ENCODE measurements around the gene CCDC59. TPM values are rescaled to one million over a fixed set of nuclear protein-coding genes. Genes with fewer than 3 reads are reported as not detected.
"Not testable (repeated sequence)": the region's sequence is repeated elsewhere in the genome, so short reads cannot be mapped to it uniquely, and the experiment has no call there.

CCDC59 gene
- total and polyA plus RNA-seq, 8 donors = 22.7 to 50.8 (median 47.9) TPM

GRCh38 chr12:82363990-82364389 is 5.8 kb upstream of the CCDC59 start:
- intact Hi-C loops (cut with DNase I) = no loop called here
- peaks cover 0 to 3% of the 10 kb centered on the region in 2 donors for H3K9me3 ChIP-seq
- H3K4me3 ChIP-seq = no peak overlapping the region
- no peaks in the 10 kb centered on the region for H3K27me3 ChIP-seq
- no peak overlapping the region for H3K27ac ChIP-seq
- ATAC-seq (no peak), DNase-seq (no peak)
- H3K4me1 ChIP-seq = peaks cover 10 to 13% of the 10 kb centered on the region in 2 donors
- H3K36me3 ChIP-seq = no peaks in the 10 kb centered on the region
- TF ChIP-seq CTCF (IDR thresholded peaks at IDR 0.05) = no peak

GRCh38 chr12:82361461-82361915 is 3.3 kb upstream of the CCDC59 start:
- H3K4me1 ChIP-seq = peaks cover 10 to 26% of the 10 kb centered on the region in 2 donors
- H3K27me3 ChIP-seq = no peaks in the 10 kb centered on the region
- H3K9me3 ChIP-seq = peaks cover 0 to 3% of the 10 kb centered on the region in 2 donors
- peak in 1 of 4 donors; percentile 72 for DNase-seq
- H3K36me3 ChIP-seq = peaks cover 0 to 2% of the 10 kb centered on the region in 2 donors
- no peak for ATAC-seq
- intact Hi-C loops (cut with DNase I) = no loop called here
- TF ChIP-seq CTCF (IDR thresholded peaks at IDR 0.05) = no peak
- H3K27ac ChIP-seq = no peak overlapping the region
- no peak overlapping the region for H3K4me3 ChIP-seq

GRCh38 chr12:82360834-82361233 is 2.6 kb upstream of the CCDC59 start:
- H3K4me3 ChIP-seq; H3K9me3 ChIP-seq; H3K27me3 ChIP-seq; ATAC-seq; intact Hi-C loops (cut with DNase I); H3K27ac ChIP-seq; DNase-seq; H3K36me3 ChIP-seq: not testable (repeated sequence)
- H3K4me1 ChIP-seq = peaks cover 10 to 32% of the 10 kb centered on the region in 2 donors

- peaks cover 10 to 35% of the 10 kb centered on the region in 2 donors for H3K4me1 ChIP-seq
- H3K4me3 ChIP-seq = peak overlapping the region; percentile 80 to 86
- H3K9me3 ChIP-seq = peaks cover 0 to 3% of the 10 kb centered on the region in 2 donors
- intact Hi-C loops (cut with DNase I) = no loop called here
- peak; percentile 23 for ATAC-seq
- peak overlapping the region; percentile 97 for H3K27ac ChIP-seq
- no peaks in the 10 kb centered on the region for H3K27me3 ChIP-seq
- peaks cover 0 to 24% of the 10 kb centered on the region in 2 donors for H3K36me3 ChIP-seq
- peak in 2 of 4 donors; percentile 25 to 77 for DNase-seq
- TF ChIP-seq CTCF (IDR thresholded peaks at IDR 0.05) = no peak
Observed at GRCh38 chr12:82359115-82359478, 910 bp upstream of the CCDC59 start.

GRCh38 chr12:82357845-82358199 is 365 bp downstream of the CCDC59 start:
- peak overlapping the region; percentile 97 for H3K27ac ChIP-seq
- H3K4me1 ChIP-seq = peaks cover 10 to 35% of the 10 kb centered on the region in 2 donors
- TF ChIP-seq CTCF (IDR thresholded peaks at IDR 0.05) = no peak
- H3K27me3 ChIP-seq = no peaks in the 10 kb centered on the region
- no peak for ATAC-seq
- no peak for DNase-seq
- peaks cover 0 to 37% of the 10 kb centered on the region in 2 donors for H3K36me3 ChIP-seq
- intact Hi-C loops (cut with DNase I) = no loop called here
- peaks cover 0 to 3% of the 10 kb centered on the region in 2 donors for H3K9me3 ChIP-seq
- H3K4me3 ChIP-seq = peak overlapping the region; percentile 80 to 86

- Histone ChIP-seq H3K27me3 (no peaks in the 10 kb centered on the region), H3K4me1 (peaks cover 10 to 35% of the 10 kb centered on the region in 2 donors), H3K36me3 (peaks cover 0 to 41% of the 10 kb centered on the region in 2 donors), H3K9me3 (peaks cover 0 to 3% of the 10 kb centered on the region in 2 donors), H3K4me3 (peak overlapping the region; percentile 80 to 86), H3K27ac (peak overlapping the region in 1 of 2 donors; percentile 97)
- no peak for ATAC-seq
- TF ChIP-seq CTCF (IDR thresholded peaks at IDR 0.05) = no peak
- DNase-seq = no peak
- intact Hi-C loops (cut with DNase I) = no loop called here
Observed at GRCh38 chr12:82357340-82357739, 847 bp downstream of the CCDC59 start.
